Right lobe of liver (tissue), 6 donors: ENCODE results near the gene PSMB7. TPM values are rescaled to one million over a fixed set of nuclear protein-coding genes. Genes with fewer than 3 reads are reported as not detected.

Source experiments
- ATAC-seq, 4 donors: fragments of 200-7000 bp; cut with Tn5 transposase; one replicate each; pipeline ENCODE4 v1.9.1; 2020; ENCODE audit warnings: mild to moderate bottlenecking in 4 of 4, moderate library complexity in 4 of 4
- DNase-seq, 3 donors: peaks; one replicate each; pipeline ENCODE4 v3.0.0-alpha.2; 2020
- H3K27ac ChIP-seq, 3 donors: fragments of 200-600 bp; one replicate each; pipeline ENCODE4 v1.8.0; 2022
- H3K27me3 ChIP-seq, 2 donors: fragments of 200-600 bp; one replicate each; pipeline ENCODE4 v1.8.0; 2022
- H3K36me3 ChIP-seq, 4 donors: fragments of 200-600 bp; sonication (generic) in 1 of 4; one replicate each; pipeline versions ENCODE4 v1.5.1 to v1.8.0; 2017 to 2022; ENCODE audit warnings: control low read depth in 1 of 4
- H3K4me1 ChIP-seq, 4 donors: fragments of 200-600 bp; sonication (generic) in 1 of 4; one replicate each; pipeline versions ENCODE4 v1.5.1 to v1.8.0; 2017 to 2022; ENCODE audit warnings: control low read depth in 1 of 4
- H3K4me3 ChIP-seq, 3 donors: fragments of 200-600 bp; one replicate each; pipeline ENCODE4 v1.8.0; 2022
- H3K9me3 ChIP-seq, 4 donors: fragments of 200-600 bp; sonication (generic) in 1 of 4; one replicate each; pipeline versions ENCODE4 v1.5.1 to v1.8.0; 2017 to 2022; ENCODE audit warnings: control low read depth in 1 of 4
- CTCF ChIP-seq, 4 donors: fragments of 200-600 bp in 3 of 4; fragments of 450-650 bp in 1 of 4; IDR thresholded peaks; one replicate each; pipeline versions ENCODE4 v1.5.1 to v1.8.0; 2016 to 2022; ENCODE audit warnings: antibody characterized with exemption in 4 of 4, mild to moderate bottlenecking in 2 of 4
- POLR2A ChIP-seq: fragments of 450-650 bp; IDR thresholded peaks from one replicate; pipeline ENCODE4 v1.6.1; 2017; ENCODE audit warnings: antibody characterized with exemption, mild to moderate bottlenecking
- WGBS: methylation state at CpG from one replicate; pipeline ENCODE4 v1.1.6; 2018; ENCODE audit warnings: low coverage, low lambda C conversion rate; ENCODE audit not compliant: insufficient coverage; ENCODE audit errors: missing lambda C conversion rate; 5-methylcytosine and 5-hydroxymethylcytosine counted together
- intact Hi-C, 2 donors: fragments of 100-400 bp; cut with DNase I; formaldehyde crosslinking; loops; one replicate each; pipeline versions ENCODE4 v1.11.2 to v1.14.1; 2022
- total RNA-seq, 6 experiments: library from RNA; depleted of rRNA in 2 of 6; stranded (reverse); fragments of >200 nt in 2 of 6; fragmentation: NEBNext Ultra II Directional in 3 of 6; extraction: Animal tissue kit (Norgen Biotek cat#: 25700) in 3 of 6; gene quantifications; one replicate each; pipeline versions ENCODE4 v1.1.0 to v1.2.4, GENCODE V29; 2016 to 2023
- donor health status: DM: no; HTN: yes; CAD: no.
- donor health status: DM: no; HTN: no; CAD: no.
- donor health status: DM: no; HTN: no; CAD: no.
- donor health status: DM: no; HTN: yes; CAD: no.
- donor health status: DM: no; HTN: yes; CAD: no.

PSMB7 gene
- total RNA-seq, 6 experiments from 2014 or later: 76.4 to 196 (median 96.8) TPM

- DNase-seq (no peak), ATAC-seq (no peak)
- TF ChIP-seq CTCF (IDR thresholded peaks at IDR 0.05): no peak
- no peak for TF ChIP-seq POLR2A
- Histone ChIP-seq H3K36me3 (peaks cover 0 to 21% (median 4%) of the 10 kb centered on the region in 4 donors), H3K27me3 (no peaks in the 10 kb centered on the region), H3K4me3 (no peak overlapping the region), H3K4me1 (peaks cover 0 to 32% (median 7%) of the 10 kb centered on the region in 4 donors), H3K9me3 (peaks cover 0 to 5% (median 0%) of the 10 kb centered on the region in 4 donors), H3K27ac (peak overlapping the region in 1 of 3 donors; percentile 10)
- intact Hi-C loops: no loop called here
- 70% methylated on average over 8 of the region's 13 CpGs for WGBS
These were observed 56.6 kb downstream of the PSMB7 start for GRCh38 chr9:124358631-124359030.

- peak; percentile 4 to 25 (median 8) for ATAC-seq
- WGBS: 61% methylated on average over 2 of the region's 13 CpGs
- Histone ChIP-seq H3K27ac (peak overlapping the region in 1 of 3 donors; percentile 10), H3K36me3 (peaks cover 0 to 29% (median 11%) of the 10 kb centered on the region in 4 donors), H3K27me3 (no peaks in the 10 kb centered on the region), H3K9me3 (peaks cover 0 to 5% (median 0%) of the 10 kb centered on the region in 4 donors), H3K4me1 (peaks cover 0 to 24% (median 3%) of the 10 kb centered on the region in 4 donors), H3K4me3 (no peak overlapping the region)
- no peak for DNase-seq
- TF ChIP-seq CTCF (IDR thresholded peaks at IDR 0.05) (no peak), POLR2A (no peak)
- intact Hi-C loops: no loop called here
These were observed 57.4 kb downstream of the PSMB7 start for GRCh38 chr9:124357721-124358361.

- WGBS: 77% methylated on average over 3 of the region's 19 CpGs
- no peak for ATAC-seq
- H3K27ac ChIP-seq: no peak overlapping the region
- peaks cover 0 to 21% (median 3%) of the 10 kb centered on the region in 4 donors for H3K4me1 ChIP-seq
- H3K36me3 ChIP-seq: peaks cover 0 to 39% (median 19%) of the 10 kb centered on the region in 4 donors
- intact Hi-C loops: no loop called here
- no peaks in the 10 kb centered on the region for H3K27me3 ChIP-seq
- TF ChIP-seq CTCF (IDR thresholded peaks at IDR 0.05): no peak
- TF ChIP-seq POLR2A: no peak
- H3K9me3 ChIP-seq: peaks cover 0 to 3% (median 0%) of the 10 kb centered on the region in 4 donors
- no peak overlapping the region for H3K4me3 ChIP-seq
- DNase-seq: no peak
These were observed 58.4 kb downstream of the PSMB7 start for GRCh38 chr9:124356745-124357390.

- Histone ChIP-seq H3K36me3 (peaks cover 0 to 46% (median 23%) of the 10 kb centered on the region in 4 donors), H3K27me3 (no peaks in the 10 kb centered on the region), H3K4me3 (no peak overlapping the region), H3K4me1 (peaks cover 0 to 21% (median 3%) of the 10 kb centered on the region in 4 donors), H3K9me3 (no peaks in the 10 kb centered on the region), H3K27ac (no peak overlapping the region)
- intact Hi-C loops: no loop called here
- ATAC-seq (no peak), DNase-seq (no peak)
- WGBS: 80% methylated on average over 2 of the region's 15 CpGs
- TF ChIP-seq CTCF (IDR thresholded peaks at IDR 0.05) (no peak), POLR2A (no peak)
These were observed 59.1 kb downstream of the PSMB7 start for GRCh38 chr9:124355941-124356744.
